Suprapubic skin (tissue), 4 donors: ENCODE results near the gene TSKU. TPM values are rescaled to one million over a fixed set of nuclear protein-coding genes. Genes with fewer than 3 reads are reported as not detected.

ENCODE experiments used
- DNase-seq, 2 donors: peaks; one replicate each; pipeline ENCODE4 v3.0.0-alpha.2; 2019; ENCODE audit warnings: low spot score in 2 of 2
- H3K27ac ChIP-seq: fragments of 200-600 bp; sonication (generic); one replicate; pipeline ENCODE4 v1.5.1; 2019
- H3K27me3 ChIP-seq: fragments of 200-600 bp; sonication (generic); one replicate; pipeline ENCODE4 v1.5.1; 2019
- H3K36me3 ChIP-seq: fragments of 200-600 bp; sonication (generic); one replicate; pipeline ENCODE4 v1.5.1; 2019
- H3K4me1 ChIP-seq: fragments of 200-600 bp; sonication (generic); one replicate; pipeline ENCODE4 v1.5.1; 2019
- H3K4me3 ChIP-seq: fragments of 200-600 bp; sonication (generic); one replicate; pipeline ENCODE4 v1.5.1; 2019; ENCODE audit warnings: mild to moderate bottlenecking
- H3K9me3 ChIP-seq: fragments of 200-600 bp; sonication (generic); one replicate; pipeline ENCODE4 v1.5.1; 2019
- EP300 ChIP-seq: sonication (generic); formaldehyde crosslinking; IDR thresholded peaks from one replicate; pipeline ENCODE4 v1.6.1; 2017; ENCODE audit warnings: antibody characterized with exemption
- POLR2A ChIP-seq, 2 donors: fragments of 450-650 bp; IDR thresholded peaks; one replicate each; pipeline ENCODE4 v1.6.1; 2017; ENCODE audit warnings: antibody characterized with exemption in 2 of 2, mild to moderate bottlenecking in 2 of 2, moderate library complexity in 2 of 2
- POLR2AphosphoS5 ChIP-seq, 3 donors: sonication (generic); formaldehyde crosslinking; IDR thresholded peaks; one replicate each; pipeline ENCODE4 v1.6.1; 2017; ENCODE audit warnings: antibody characterized with exemption in 3 of 3
- WGBS: methylation state at CpG from one replicate; pipeline ENCODE4 v1.1.5; 2018; 5-methylcytosine and 5-hydroxymethylcytosine counted together
- total RNA-seq, 4 donors: library from RNA; depleted of rRNA; stranded (reverse); fragments of >200 nt; gene quantifications; one replicate each; pipeline ENCODE4 v1.1.0, GENCODE V29; 2016
- TF ChIP-seq, protein P1 (sequence below), 2 donors: fragments of 200-600 bp in 1 of 2; fragments of 450-650 bp in 1 of 2; sonication (generic) in 1 of 2; IDR thresholded peaks; one replicate each; pipeline ENCODE4 v1.5.1; 2016 to 2019; ENCODE audit warnings: antibody characterized with exemption in 2 of 2, mild to moderate bottlenecking in 1 of 2, moderate library complexity in 1 of 2

The TSKU gene
- total RNA-seq, 4 donors from 2014 or later: 85.5 to 155 (median 128) TPM

DNA sequence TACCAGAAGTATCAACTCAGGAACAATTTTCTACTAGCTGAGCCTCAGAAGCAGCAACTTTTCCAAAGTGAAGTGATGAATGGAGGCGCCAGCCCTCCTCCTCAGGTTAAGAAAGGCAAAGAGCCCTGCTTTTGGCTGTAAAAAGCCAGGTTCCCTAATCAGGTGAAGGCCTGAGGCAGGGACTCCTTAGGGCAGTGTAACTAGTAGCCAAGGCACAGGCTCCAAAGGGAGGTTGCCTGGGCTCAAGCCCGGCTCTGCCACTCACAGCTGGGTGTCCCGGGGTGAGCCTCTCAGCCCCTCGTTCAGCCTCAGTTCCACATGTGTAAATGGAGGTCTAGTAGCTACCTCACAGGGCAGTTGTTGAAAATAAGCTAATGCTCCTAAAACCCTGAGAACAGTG, 19.5 kb downstream of the TSKU start:
- no peaks in the 10 kb centered on the region for H3K9me3 ChIP-seq
- peak overlapping the region; percentile 36 for H3K27ac ChIP-seq
- peaks cover 3% of the 10 kb centered on the region for H3K36me3 ChIP-seq
- H3K4me3 ChIP-seq: no peak overlapping the region
- H3K27me3 ChIP-seq: no peaks in the 10 kb centered on the region
- peaks cover 73% of the 10 kb centered on the region for H3K4me1 ChIP-seq
- DNase-seq: peak in 1 of 2 donors; percentile 74
- 73% methylated on average over 4 of the region's 4 CpGs for WGBS
- TF ChIP-seq, protein P1, sequence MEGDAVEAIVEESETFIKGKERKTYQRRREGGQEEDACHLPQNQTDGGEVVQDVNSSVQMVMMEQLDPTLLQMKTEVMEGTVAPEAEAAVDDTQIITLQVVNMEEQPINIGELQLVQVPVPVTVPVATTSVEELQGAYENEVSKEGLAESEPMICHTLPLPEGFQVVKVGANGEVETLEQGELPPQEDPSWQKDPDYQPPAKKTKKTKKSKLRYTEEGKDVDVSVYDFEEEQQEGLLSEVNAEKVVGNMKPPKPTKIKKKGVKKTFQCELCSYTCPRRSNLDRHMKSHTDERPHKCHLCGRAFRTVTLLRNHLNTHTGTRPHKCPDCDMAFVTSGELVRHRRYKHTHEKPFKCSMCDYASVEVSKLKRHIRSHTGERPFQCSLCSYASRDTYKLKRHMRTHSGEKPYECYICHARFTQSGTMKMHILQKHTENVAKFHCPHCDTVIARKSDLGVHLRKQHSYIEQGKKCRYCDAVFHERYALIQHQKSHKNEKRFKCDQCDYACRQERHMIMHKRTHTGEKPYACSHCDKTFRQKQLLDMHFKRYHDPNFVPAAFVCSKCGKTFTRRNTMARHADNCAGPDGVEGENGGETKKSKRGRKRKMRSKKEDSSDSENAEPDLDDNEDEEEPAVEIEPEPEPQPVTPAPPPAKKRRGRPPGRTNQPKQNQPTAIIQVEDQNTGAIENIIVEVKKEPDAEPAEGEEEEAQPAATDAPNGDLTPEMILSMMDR (IDR thresholded peaks at IDR 0.05): no peak

DNA sequence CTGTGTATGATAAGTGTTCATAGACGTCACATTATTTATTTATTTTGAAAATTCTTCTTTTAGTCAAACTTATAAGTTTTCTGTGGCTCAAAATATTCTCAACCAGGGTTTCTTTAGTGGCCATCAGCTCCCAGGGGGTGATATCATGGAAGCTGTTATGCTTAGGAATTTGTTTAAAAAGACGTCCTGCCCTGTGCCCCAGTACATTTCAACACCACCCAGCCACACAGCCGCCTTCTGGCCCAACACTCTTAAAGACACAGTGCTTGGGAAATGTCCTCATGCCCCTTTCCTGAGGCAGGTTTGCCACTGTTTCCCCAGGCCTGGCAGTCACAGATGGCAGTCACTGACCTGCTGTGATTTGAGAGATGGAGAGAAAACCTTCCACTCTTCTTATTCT, 19.9 kb downstream of the TSKU start:
- no peaks in the 10 kb centered on the region for H3K27me3 ChIP-seq
- no peaks in the 10 kb centered on the region for H3K9me3 ChIP-seq
- DNase-seq: peak; percentile 83 to 85
- H3K36me3 ChIP-seq: peaks cover under 1% of the 10 kb centered on the region
- WGBS: 53% methylated on average over 3 of the region's 3 CpGs
- peaks cover 73% of the 10 kb centered on the region for H3K4me1 ChIP-seq
- no peak for TF ChIP-seq EP300
- TF ChIP-seq POLR2AphosphoS5 (IDR thresholded peaks at IDR 0.05): no peak
- TF ChIP-seq, protein P1 (IDR thresholded peaks at IDR 0.05): no peak
- TF ChIP-seq POLR2A (IDR thresholded peaks at IDR 0.05): no peak
- no peak overlapping the region for H3K4me3 ChIP-seq
- peak overlapping the region; percentile 36 for H3K27ac ChIP-seq

DNA sequence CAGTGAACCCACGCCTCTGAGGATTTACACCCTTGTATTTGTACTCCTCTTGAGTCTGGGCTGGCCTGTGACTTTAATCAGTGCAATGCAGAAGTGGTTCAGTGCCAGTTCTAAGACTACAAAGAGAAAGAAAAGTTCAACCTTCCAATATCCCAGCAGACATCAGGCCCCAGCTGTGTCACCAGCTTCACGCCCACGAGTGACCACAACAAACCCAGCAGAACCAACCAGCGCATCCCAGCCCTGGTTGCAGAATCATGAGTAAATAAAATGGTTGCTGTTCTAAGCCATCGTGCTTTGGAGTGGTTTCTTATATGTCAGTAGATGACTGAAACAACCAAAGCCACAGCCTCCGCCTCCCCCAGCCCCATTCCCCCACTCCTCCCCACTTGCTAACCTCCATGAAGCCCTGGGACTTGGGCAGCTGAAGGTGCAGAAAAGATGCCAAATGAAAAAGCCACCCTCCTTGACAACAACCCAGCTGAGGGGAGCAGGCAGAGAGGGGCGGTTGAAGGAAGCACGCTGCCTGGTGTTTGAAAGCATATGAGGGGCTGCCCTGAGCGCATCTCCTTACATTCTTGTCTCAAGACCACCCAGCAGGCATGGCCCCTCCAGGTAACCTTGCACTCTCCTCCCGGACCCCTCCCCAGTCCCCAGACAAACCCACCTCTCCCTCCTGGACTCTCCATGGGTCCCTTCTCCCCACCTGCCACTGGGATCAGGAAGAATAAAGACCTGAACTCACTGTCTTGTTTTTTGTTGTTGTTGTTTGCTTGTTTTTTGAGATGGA, 20.9 kb downstream of the TSKU start:
- Histone ChIP-seq H3K9me3 (no peaks in the 10 kb centered on the region), H3K36me3 (no peaks in the 10 kb centered on the region), H3K4me1 (peaks cover 65% of the 10 kb centered on the region), H3K27me3 (no peaks in the 10 kb centered on the region), H3K27ac (peak overlapping the region; percentile 16), H3K4me3 (no peak overlapping the region)
- peak; percentile 70 to 78 for DNase-seq
- 81% methylated on average over 9 of the region's 10 CpGs for WGBS
- TF ChIP-seq POLR2AphosphoS5 (IDR thresholded peaks at IDR 0.05): no peak
- no peak for TF ChIP-seq EP300
- TF ChIP-seq POLR2A (IDR thresholded peaks at IDR 0.05): no peak
- TF ChIP-seq, protein P1 (IDR thresholded peaks at IDR 0.05): no peak

- H3K4me1 ChIP-seq: peaks cover 58% of the 10 kb centered on the region
- no peak for TF ChIP-seq EP300
- TF ChIP-seq POLR2A (IDR thresholded peaks at IDR 0.05): no peak
- TF ChIP-seq POLR2AphosphoS5 (IDR thresholded peaks at IDR 0.05): no peak
- TF ChIP-seq, protein P1 (IDR thresholded peaks at IDR 0.05): no peak
- no peaks in the 10 kb centered on the region for H3K27me3 ChIP-seq
- no peak overlapping the region for H3K4me3 ChIP-seq
- DNase-seq: peak in 1 of 2 donors; percentile 73
- peak overlapping the region; percentile 55 for H3K27ac ChIP-seq
- WGBS: 39% methylated on average over 6 of the region's 8 CpGs
- H3K36me3 ChIP-seq: no peaks in the 10 kb centered on the region
- no peaks in the 10 kb centered on the region for H3K9me3 ChIP-seq
Measured at GRCh38 chr11:76805206-76805913, 22.2 kb downstream of the TSKU start.

- H3K4me3 ChIP-seq: no peak overlapping the region
- peak overlapping the region; percentile 55 for H3K27ac ChIP-seq
- H3K4me1 ChIP-seq: peaks cover 62% of the 10 kb centered on the region
- 50% methylated on average over 6 of the region's 7 CpGs for WGBS
- H3K9me3 ChIP-seq: no peaks in the 10 kb centered on the region
- TF ChIP-seq EP300 (no peak), POLR2A (IDR thresholded peaks at IDR 0.05) (no peak), POLR2AphosphoS5 (IDR thresholded peaks at IDR 0.05) (no peak)
- TF ChIP-seq, protein P1 (IDR thresholded peaks at IDR 0.05): no peak
- no peaks in the 10 kb centered on the region for H3K36me3 ChIP-seq
- DNase-seq: peak; percentile 67 to 76
- H3K27me3 ChIP-seq: no peaks in the 10 kb centered on the region
Measured at GRCh38 chr11:76806131-76806530, 23.0 kb downstream of the TSKU start.
